MCF 10A (cell line): Measurements from ENCODE around the gene CIDEA. TPM values are rescaled to one million over a fixed set of nuclear protein-coding genes. Genes with fewer than 3 reads are reported as not detected.
A peak's percentile ranks its signal among the peaks of the same experiment; 100 is the strongest.

Experiments used
- BruUV-seq: library from RNA; stranded (reverse); fragments of 400-500 nt; replicated peaks from 2 replicates; lab custom pipeline; 2021; lab: Mats Ljungman, UMichigan
- CTCF ChIA-PET: fragments of 300-600 bp; sonication (Branson Sonifier 250); formaldehyde crosslinking; extraction: SDS; loops from one replicate; lab custom pipeline; 2021; ENCODE audit warnings: antibody characterized with exemption, inconsistent platforms; lab: Yijun Ruan, JAX
- POLR2A ChIA-PET: fragments of 300-600, 350-650 bp; sonication (Branson Sonifier 250); formaldehyde crosslinking; extraction: SDS; loops from one replicate; lab custom pipeline; 2020; ENCODE audit warnings: antibody characterized with exemption, inconsistent platforms; lab: Yijun Ruan, JAX
- DNase-seq: peaks from one replicate; pipeline ENCODE4 v3.0.0-alpha.2; 2018; ENCODE audit not compliant: unreplicated experiment
- H3K27ac Mint-ChIP-seq: one replicate; pipeline ENCODE4 v1.8.0; 2022; ENCODE audit warnings: mild to moderate bottlenecking, low read depth, mixed read lengths; ENCODE audit not compliant: unreplicated experiment
- H3K27me3 Mint-ChIP-seq: one replicate; pipeline ENCODE4 v1.8.0; 2022; ENCODE audit warnings: mixed read lengths; ENCODE audit not compliant: insufficient read depth, unreplicated experiment
- H3K36me3 Mint-ChIP-seq: one replicate; pipeline ENCODE4 v1.8.0; 2022; ENCODE audit warnings: mild to moderate bottlenecking, moderate library complexity, mixed read lengths; ENCODE audit not compliant: insufficient read depth, unreplicated experiment
- H3K4me1 Mint-ChIP-seq: one replicate; pipeline ENCODE4 v1.8.0; 2022; ENCODE audit warnings: mixed read lengths; ENCODE audit not compliant: insufficient read depth, unreplicated experiment
- H3K4me3 Mint-ChIP-seq: one replicate; pipeline ENCODE4 v1.8.0; 2022; ENCODE audit warnings: mild to moderate bottlenecking, moderate library complexity, mixed read lengths; ENCODE audit not compliant: unreplicated experiment
- H3K9me3 Mint-ChIP-seq: one replicate; pipeline ENCODE4 v1.8.0; 2022; ENCODE audit warnings: mixed read lengths; ENCODE audit not compliant: unreplicated experiment
- intact Hi-C: fragments of 100-400 bp; cut with micrococcal nuclease; formaldehyde crosslinking; loops from 2 replicates; pipeline ENCODE4 v1.14.1; 2022
- total RNA-seq: library from RNA; stranded (reverse); gene quantifications from 2 replicates; pipeline ENCODE4 v1.2.3, GENCODE V29; 2022
- TF ChIP-seq, protein P1 (sequence below): fragments of 200-600 bp; IDR thresholded peaks from one replicate; pipeline ENCODE4 v1.8.0; 2022; ENCODE audit warnings: antibody characterized with exemption, mild to moderate bottlenecking; ENCODE audit not compliant: unreplicated experiment

CIDEA gene
- total RNA-seq, 1 experiment from 2014 or later, result not detected

DNA sequence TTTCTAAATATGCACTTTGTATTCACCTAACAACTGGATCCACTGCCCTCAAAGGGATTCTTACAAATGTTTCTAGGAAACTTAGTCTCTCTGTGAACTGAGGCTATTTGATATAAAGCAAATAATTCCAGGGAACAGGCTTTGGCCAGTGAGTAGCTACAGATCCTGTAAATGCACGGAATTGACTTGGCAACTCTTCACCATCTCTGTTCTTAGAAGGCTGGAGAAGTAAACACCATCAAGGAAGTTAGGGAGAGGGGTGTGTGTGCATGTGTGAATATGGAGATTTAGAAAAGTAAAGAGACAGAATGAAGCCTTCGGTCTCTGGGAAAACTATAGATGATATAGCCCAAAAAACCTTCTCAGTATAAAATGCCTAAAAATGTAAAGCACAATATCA is 10.7 kb downstream of the CIDEA start:
- intact Hi-C loops, result no loop called here
- POLR2A ChIA-PET, result interaction anchor here (0.6 to 1.2 kb wide), 3 partner anchors 23 to 64 kb away, joined by 3 to 7 read pairs (median 3); no protein-coding TSS in a partner anchor
- no peak overlapping the region for H3K27ac Mint-ChIP-seq
- no peak for DNase-seq
- TF ChIP-seq, protein P1, sequence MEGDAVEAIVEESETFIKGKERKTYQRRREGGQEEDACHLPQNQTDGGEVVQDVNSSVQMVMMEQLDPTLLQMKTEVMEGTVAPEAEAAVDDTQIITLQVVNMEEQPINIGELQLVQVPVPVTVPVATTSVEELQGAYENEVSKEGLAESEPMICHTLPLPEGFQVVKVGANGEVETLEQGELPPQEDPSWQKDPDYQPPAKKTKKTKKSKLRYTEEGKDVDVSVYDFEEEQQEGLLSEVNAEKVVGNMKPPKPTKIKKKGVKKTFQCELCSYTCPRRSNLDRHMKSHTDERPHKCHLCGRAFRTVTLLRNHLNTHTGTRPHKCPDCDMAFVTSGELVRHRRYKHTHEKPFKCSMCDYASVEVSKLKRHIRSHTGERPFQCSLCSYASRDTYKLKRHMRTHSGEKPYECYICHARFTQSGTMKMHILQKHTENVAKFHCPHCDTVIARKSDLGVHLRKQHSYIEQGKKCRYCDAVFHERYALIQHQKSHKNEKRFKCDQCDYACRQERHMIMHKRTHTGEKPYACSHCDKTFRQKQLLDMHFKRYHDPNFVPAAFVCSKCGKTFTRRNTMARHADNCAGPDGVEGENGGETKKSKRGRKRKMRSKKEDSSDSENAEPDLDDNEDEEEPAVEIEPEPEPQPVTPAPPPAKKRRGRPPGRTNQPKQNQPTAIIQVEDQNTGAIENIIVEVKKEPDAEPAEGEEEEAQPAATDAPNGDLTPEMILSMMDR, result no peak
- H3K9me3 Mint-ChIP-seq, result no peaks in the 10 kb centered on the region
- no peaks in the 10 kb centered on the region for H3K4me1 Mint-ChIP-seq
- no TSS peak for BruUV-seq
- no peak overlapping the region for H3K4me3 Mint-ChIP-seq
- peaks cover 40% of the 10 kb centered on the region for H3K27me3 Mint-ChIP-seq
- no peaks in the 10 kb centered on the region for H3K36me3 Mint-ChIP-seq
- CTCF ChIA-PET, result interaction anchor here (0.5 to 1.9 kb wide), 4 partner anchors 27 to 190 kb away, joined by 4 to 7 read pairs (median 4); no protein-coding TSS in a partner anchor

DNA sequence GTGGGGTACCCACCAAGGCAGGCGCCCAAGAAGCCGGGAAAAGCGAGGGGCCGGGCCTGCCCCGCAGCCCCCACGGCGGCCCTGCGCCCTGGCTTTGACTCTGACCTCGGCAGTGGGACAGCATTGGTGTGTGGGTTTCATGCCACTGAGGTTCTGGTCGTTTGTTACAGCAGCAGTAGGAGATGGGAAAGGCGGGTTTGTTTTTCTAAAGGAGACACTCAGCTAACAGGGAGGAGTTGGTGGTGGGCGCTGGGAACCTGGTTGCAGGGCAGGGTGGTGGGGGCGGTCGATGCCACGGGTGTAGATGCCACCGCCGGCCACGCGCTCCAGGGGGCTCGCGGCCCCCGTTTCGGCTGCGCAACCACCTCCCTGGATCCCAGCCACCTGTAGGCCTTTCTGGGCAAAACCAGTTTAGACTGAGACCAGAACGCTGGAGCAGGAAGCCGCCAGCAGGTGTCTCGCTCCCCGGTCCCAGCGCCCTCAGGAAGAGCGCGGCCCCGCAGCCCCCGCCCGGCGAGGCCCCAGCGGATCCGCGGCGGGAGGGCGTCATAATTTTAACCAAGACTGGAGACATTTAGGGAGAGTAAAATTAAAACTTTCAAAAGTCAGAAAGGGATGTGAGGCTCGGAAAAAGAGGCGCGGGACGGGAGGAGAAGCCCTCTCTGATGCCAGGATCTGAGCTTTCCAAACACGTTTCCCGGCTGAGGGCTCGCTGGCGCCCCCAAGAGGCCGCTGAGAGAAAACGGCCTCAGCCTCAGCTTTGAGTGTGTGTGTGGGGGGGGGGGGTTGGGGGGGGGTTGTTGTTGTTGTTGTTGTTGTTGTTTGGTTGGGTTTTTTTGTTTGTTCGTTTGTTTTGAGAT is 17.4 kb downstream of the CIDEA start:
- TF ChIP-seq, protein P1, result peak; percentile 80
- no peaks in the 10 kb centered on the region for H3K9me3 Mint-ChIP-seq
- H3K27me3 Mint-ChIP-seq, result peaks cover 9% of the 10 kb centered on the region
- no peaks in the 10 kb centered on the region for H3K4me1 Mint-ChIP-seq
- peak; percentile 84 for DNase-seq
- H3K36me3 Mint-ChIP-seq, result no peaks in the 10 kb centered on the region
- intact Hi-C loops, result loop anchor here (2.0 kb wide), 1 partner anchor 37 kb away; the partner anchor contains the start of gene TUBB6
- ChIA-PET CTCF (interaction anchor here (0.6 to 3.8 kb wide), 25 partner anchors 8 to 1029 kb away, joined by 3 to 22 read pairs (median 5); no protein-coding TSS in a partner anchor), POLR2A (interaction anchor here (0.6 to 3.3 kb wide), 11 partner anchors 13 to 384 kb away, joined by 3 to 26 read pairs (median 4); partner anchors contain the start of gene TUBB6)
- H3K4me3 Mint-ChIP-seq, result peak overlapping the region; percentile 74
- H3K27ac Mint-ChIP-seq, result peak overlapping the region; percentile 51
- BruUV-seq, result no TSS peak

DNA sequence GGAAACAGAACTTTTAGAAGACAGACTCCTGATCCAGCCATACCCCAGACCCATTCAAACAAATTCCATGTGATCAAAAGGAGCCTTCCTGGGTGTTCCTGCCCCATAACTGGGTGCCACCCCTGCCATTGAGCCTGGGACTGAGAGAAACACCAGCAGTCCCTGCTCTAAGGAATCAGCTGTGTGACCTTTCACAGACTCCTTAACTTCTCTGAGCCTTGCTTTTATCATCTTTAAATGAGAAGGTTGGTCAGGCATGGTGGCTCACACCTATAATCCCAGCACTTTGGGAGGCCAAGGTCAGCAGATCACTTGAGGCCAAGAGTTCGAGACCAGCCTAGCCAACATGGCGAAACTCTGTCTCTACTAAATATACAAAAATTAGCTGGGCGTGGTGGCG is 20.6 kb downstream of the CIDEA start:
- CTCF ChIA-PET, result interaction anchor here (0.6 to 1.3 kb wide), 7 partner anchors 13 to 546 kb away, joined by 3 to 8 read pairs (median 4); no protein-coding TSS in a partner anchor
- POLR2A ChIA-PET, result interaction anchor here (1.5 kb wide), 1 partner anchor 34 kb away, joined by 4 read pairs; no protein-coding TSS in a partner anchor
- Mint-ChIP-seq H3K4me1 (peaks cover 13% of the 10 kb centered on the region), H3K27me3 (no peaks in the 10 kb centered on the region), H3K9me3 (no peaks in the 10 kb centered on the region), H3K27ac (no peak overlapping the region), H3K4me3 (no peak overlapping the region), H3K36me3 (no peaks in the 10 kb centered on the region)
- TF ChIP-seq, protein P1, result no peak
- BruUV-seq, result no TSS peak
- intact Hi-C loops, result no loop called here
- no peak for DNase-seq
